Measurements from ENCODE around the gene PPP2R2C.

PPP2R2C gene

GRCh38 chr4:6403400-6403685 is 69.1 kb downstream of the PPP2R2C start:
- no peak for TF ChIP-seq POLR2AphosphoS5 (IDR thresholded peaks at IDR 0.05; ENCODE audit: low read depth, low read length)
- no peak for TF ChIP-seq PAX5 (IDR thresholded peaks at IDR 0.05; ENCODE audit: insufficient read depth, low read length, severe bottlenecking)
- no peak for TF ChIP-seq POLR2A (IDR thresholded peaks at IDR 0.05; ENCODE audit: low read depth, low read length)
- no peak for TF ChIP-seq SPI1 (IDR thresholded peaks at IDR 0.05; ENCODE audit: low read depth, low read length)
- TF ChIP-seq POU2F2 (IDR thresholded peaks at IDR 0.05; ENCODE audit: low read depth, low read length), result no peak
- no peak for TF ChIP-seq TAF1 (IDR thresholded peaks at IDR 0.05; ENCODE audit: low read depth, low read length)
- FAIRE-seq (no peak), DNase-seq (ENCODE audit: insufficient read length, low spot score) (no peak)

- TF ChIP-seq POU2F2 (IDR thresholded peaks at IDR 0.05; ENCODE audit: low read depth, low read length), result no peak
- no peak for FAIRE-seq
- DNase-seq (ENCODE audit: insufficient read length, low spot score), result no peak
Observed at GRCh38 chr4:6402566-6403399, 69.6 kb downstream of the PPP2R2C start.

- TF ChIP-seq TAF1 (IDR thresholded peaks at IDR 0.05; ENCODE audit: low read depth, low read length), result no peak
- TF ChIP-seq POLR2A (IDR thresholded peaks at IDR 0.05; ENCODE audit: low read depth, low read length), result no peak
- no peak for TF ChIP-seq PAX5 (IDR thresholded peaks at IDR 0.05; ENCODE audit: insufficient read depth, low read length, severe bottlenecking)
- TF ChIP-seq POLR2AphosphoS5 (IDR thresholded peaks at IDR 0.05; ENCODE audit: low read depth, low read length), result no peak
- TF ChIP-seq SPI1 (IDR thresholded peaks at IDR 0.05; ENCODE audit: low read depth, low read length), result no peak
- no peak for TF ChIP-seq POU2F2 (IDR thresholded peaks at IDR 0.05; ENCODE audit: low read depth, low read length)
- FAIRE-seq (no peak), DNase-seq (ENCODE audit: insufficient read length, low spot score) (no peak)
Observed at GRCh38 chr4:6401797-6402196, 70.6 kb downstream of the PPP2R2C start.

GRCh38 chr4:6396696-6397236 is 75.6 kb downstream of the PPP2R2C start:
- DNase-seq (ENCODE audit: insufficient read length, low spot score) (no peak), FAIRE-seq (no peak)
- TF ChIP-seq PAX5 (IDR thresholded peaks at IDR 0.05; ENCODE audit: insufficient read depth, low read length, severe bottlenecking) (no peak), SPI1 (IDR thresholded peaks at IDR 0.05; ENCODE audit: low read depth, low read length) (no peak), TAF1 (IDR thresholded peaks at IDR 0.05; ENCODE audit: low read depth, low read length) (no peak), POLR2AphosphoS5 (IDR thresholded peaks at IDR 0.05; ENCODE audit: low read depth, low read length) (no peak), POU2F2 (IDR thresholded peaks at IDR 0.05; ENCODE audit: low read depth, low read length) (no peak), POLR2A (IDR thresholded peaks at IDR 0.05; ENCODE audit: low read depth, low read length) (no peak)

GRCh38 chr4:6395466-6396228 is 76.8 kb downstream of the PPP2R2C start:
- TF ChIP-seq TAF1 (IDR thresholded peaks at IDR 0.05; ENCODE audit: low read depth, low read length), result no peak
- no peak for TF ChIP-seq SPI1 (IDR thresholded peaks at IDR 0.05; ENCODE audit: low read depth, low read length)
- TF ChIP-seq POLR2A (IDR thresholded peaks at IDR 0.05; ENCODE audit: low read depth, low read length), result no peak
- no peak for TF ChIP-seq POLR2AphosphoS5 (IDR thresholded peaks at IDR 0.05; ENCODE audit: low read depth, low read length)
- no peak for TF ChIP-seq POU2F2 (IDR thresholded peaks at IDR 0.05; ENCODE audit: low read depth, low read length)
- no peak for TF ChIP-seq PAX5 (IDR thresholded peaks at IDR 0.05; ENCODE audit: insufficient read depth, low read length, severe bottlenecking)
- FAIRE-seq (no peak), DNase-seq (ENCODE audit: insufficient read length, low spot score) (no peak)

- no peak for TF ChIP-seq SPI1 (IDR thresholded peaks at IDR 0.05; ENCODE audit: low read depth, low read length)
- TF ChIP-seq POLR2AphosphoS5 (IDR thresholded peaks at IDR 0.05; ENCODE audit: low read depth, low read length), result no peak
- no peak for TF ChIP-seq POU2F2 (IDR thresholded peaks at IDR 0.05; ENCODE audit: low read depth, low read length)
- TF ChIP-seq PAX5 (IDR thresholded peaks at IDR 0.05; ENCODE audit: insufficient read depth, low read length, severe bottlenecking), result no peak
- TF ChIP-seq TAF1 (IDR thresholded peaks at IDR 0.05; ENCODE audit: low read depth, low read length), result no peak
- TF ChIP-seq POLR2A (IDR thresholded peaks at IDR 0.05; ENCODE audit: low read depth, low read length), result no peak
- no peak for FAIRE-seq
- DNase-seq (ENCODE audit: insufficient read length, low spot score), result no peak
Observed at GRCh38 chr4:6394671-6395081, 77.7 kb downstream of the PPP2R2C start.

GRCh38 chr4:6393544-6394475 is 78.6 kb downstream of the PPP2R2C start:
- DNase-seq (ENCODE audit: insufficient read length, low spot score), result no peak
- FAIRE-seq, result no peak
- TF ChIP-seq POLR2A (IDR thresholded peaks at IDR 0.05; ENCODE audit: low read depth, low read length) (no peak), POU2F2 (IDR thresholded peaks at IDR 0.05; ENCODE audit: low read depth, low read length) (no peak), SPI1 (IDR thresholded peaks at IDR 0.05; ENCODE audit: low read depth, low read length) (no peak), TAF1 (IDR thresholded peaks at IDR 0.05; ENCODE audit: low read depth, low read length) (no peak), POLR2AphosphoS5 (IDR thresholded peaks at IDR 0.05; ENCODE audit: low read depth, low read length) (no peak)

- no peak for DNase-seq (ENCODE audit: insufficient read length, low spot score)
- FAIRE-seq, result no peak
- TF ChIP-seq POU2F2 (IDR thresholded peaks at IDR 0.05; ENCODE audit: low read depth, low read length), result no peak
- TF ChIP-seq TAF1 (IDR thresholded peaks at IDR 0.05; ENCODE audit: low read depth, low read length), result no peak
- no peak for TF ChIP-seq POLR2A (IDR thresholded peaks at IDR 0.05; ENCODE audit: low read depth, low read length)
- TF ChIP-seq POLR2AphosphoS5 (IDR thresholded peaks at IDR 0.05; ENCODE audit: low read depth, low read length), result no peak
- TF ChIP-seq PAX5 (IDR thresholded peaks at IDR 0.05; ENCODE audit: insufficient read depth, low read length, severe bottlenecking), result no peak
- no peak for TF ChIP-seq SPI1 (IDR thresholded peaks at IDR 0.05; ENCODE audit: low read depth, low read length)
Observed at GRCh38 chr4:6393066-6393465, 79.3 kb downstream of the PPP2R2C start.

GRCh38 chr4:6392407-6392806 is 80.0 kb downstream of the PPP2R2C start:
- TF ChIP-seq POLR2AphosphoS5 (IDR thresholded peaks at IDR 0.05; ENCODE audit: low read depth, low read length) (no peak), POLR2A (IDR thresholded peaks at IDR 0.05; ENCODE audit: low read depth, low read length) (no peak), TAF1 (IDR thresholded peaks at IDR 0.05; ENCODE audit: low read depth, low read length) (no peak), SPI1 (IDR thresholded peaks at IDR 0.05; ENCODE audit: low read depth, low read length) (no peak), POU2F2 (IDR thresholded peaks at IDR 0.05; ENCODE audit: low read depth, low read length) (no peak), PAX5 (IDR thresholded peaks at IDR 0.05; ENCODE audit: insufficient read depth, low read length, severe bottlenecking) (no peak)
- DNase-seq (ENCODE audit: insufficient read length, low spot score) (no peak), FAIRE-seq (no peak)
